ENCODE measurements around the gene YDJC. TPM values are rescaled to one million over a fixed set of nuclear protein-coding genes. Genes with fewer than 3 reads are reported as not detected.
"Not testable (repeated sequence)": the region's sequence is repeated elsewhere in the genome, so short reads cannot be mapped to it uniquely, and the experiment has no call there.

YDJC gene
- total and polyA plus RNA-seq, 2 experiments from 2014 or later = 53.3 to 83.7 TPM

DNA sequence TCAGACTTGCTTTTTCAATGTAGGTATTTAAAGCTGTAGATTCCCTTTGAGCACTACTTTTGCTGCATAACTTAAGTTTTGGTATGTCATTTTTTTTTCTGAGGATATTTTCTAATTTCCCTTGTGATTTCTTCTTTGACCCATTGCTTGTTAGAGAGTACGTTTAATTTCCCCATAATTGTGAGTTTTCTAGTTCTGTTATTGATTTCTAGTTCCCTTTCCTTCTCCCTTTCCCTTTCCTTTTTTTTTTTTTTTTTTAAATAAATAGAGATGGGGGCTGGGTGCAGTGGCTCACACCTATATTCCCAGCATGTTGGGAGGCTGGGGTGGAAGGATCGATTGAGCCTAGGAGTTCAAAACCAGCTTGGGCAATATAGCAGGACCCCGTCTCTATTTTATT, 31.5 kb downstream of the YDJC start:
- no peaks in the 10 kb centered on the region for H3K4me1 ChIP-seq (ENCODE audit: insufficient read depth)
- H4K20me1 ChIP-seq (replicated peaks; ENCODE audit: insufficient read depth) = peaks cover 80% of the 10 kb centered on the region
- peaks cover 100% of the 10 kb centered on the region for H3K79me2 ChIP-seq (replicated peaks; ENCODE audit: insufficient read depth)
- DNase-seq (ENCODE audit: low spot score) (no peak), ATAC-seq (no peak)
- H3K27me3 ChIP-seq (ENCODE audit: insufficient read depth) = no peaks in the 10 kb centered on the region
- H3K36me3 ChIP-seq (ENCODE audit: insufficient read depth) = peaks cover 16% of the 10 kb centered on the region
- H3K4me2 ChIP-seq = no peak overlapping the region
- H2AFZ ChIP-seq = no peak overlapping the region
- H3K9me3 Mint-ChIP-seq = no peaks in the 10 kb centered on the region; the same call in 2 of the 3 replicates
- H3K27me3 Mint-ChIP-seq (ENCODE audit: insufficient read depth, low read depth, poor library complexity) = peaks cover under 1% of the 10 kb centered on the region
- H3K4me3 ChIP-seq = no peak overlapping the region
- no peaks in the 10 kb centered on the region for H3K9me2 ChIP-seq (ENCODE audit: insufficient read depth)
- no peak overlapping the region for H3K27ac Mint-ChIP-seq
- peaks cover 49% of the 10 kb centered on the region for H3K36me3 Mint-ChIP-seq (ENCODE audit: low read depth)
- H3F3A ChIP-seq (replicated peaks; ENCODE audit: low read depth) = peaks cover 3% of the 10 kb centered on the region; the same call in 1 of the 2 replicates
- H3K4me1 Mint-ChIP-seq = peaks cover 13% of the 10 kb centered on the region
- TF ChIP-seq ZNF114 (CRISPR knock-in tag; IDR thresholded peaks at IDR 0.05) = no peak
- no peak for TF ChIP-seq EZH2phosphoT487 (IDR thresholded peaks at IDR 0.05; ENCODE audit: unreplicated experiment)
- no peak for TF ChIP-seq CTCF (conservative IDR thresholded peaks at IDR 0.05; ENCODE audit: low read depth in 2 of 2)
- H3K27ac ChIP-seq (ENCODE audit: low read depth) = no peak overlapping the region
- no peak overlapping the region for H3K4me3 Mint-ChIP-seq

DNA sequence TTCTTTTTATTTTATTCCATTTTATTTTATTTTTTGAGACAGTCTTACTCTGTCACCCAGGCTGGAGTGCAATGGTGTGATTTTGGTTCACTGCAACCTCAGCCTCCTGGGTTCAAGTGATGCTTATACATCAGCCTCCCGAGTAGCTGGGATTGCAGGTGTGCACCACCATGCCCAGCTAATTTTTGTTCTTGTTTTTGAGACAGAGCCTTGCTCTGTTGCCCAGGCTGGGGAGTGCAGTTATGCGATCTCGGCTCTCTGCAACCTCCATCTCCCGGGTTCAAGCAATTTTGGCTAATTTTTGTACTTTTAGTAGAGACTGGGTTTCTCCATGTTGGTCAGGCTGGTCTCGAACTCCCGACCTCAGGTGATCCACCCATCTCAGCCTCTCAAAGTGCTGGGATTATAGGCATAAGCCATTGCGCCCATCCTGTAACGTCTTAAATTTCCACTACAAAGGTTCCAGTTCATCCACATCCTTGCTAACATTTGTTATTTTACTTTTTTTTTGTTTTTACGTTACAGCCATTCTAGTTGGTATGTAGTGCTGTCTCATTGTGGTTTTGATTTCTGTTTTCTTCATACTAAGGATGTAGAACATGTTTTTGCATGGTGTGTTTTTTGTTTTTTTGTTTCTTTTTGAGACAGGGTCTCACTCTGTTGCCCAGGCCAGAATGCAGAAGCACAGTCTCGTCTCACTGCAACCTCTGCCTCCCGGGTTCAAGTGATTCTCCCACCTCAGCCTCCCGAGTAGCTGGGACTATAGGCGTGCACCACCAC, 33.3 kb downstream of the YDJC start:
- not testable (repeated sequence) for ATAC-seq; H3K27ac Mint-ChIP-seq; H3K4me1 Mint-ChIP-seq; H3K4me2 ChIP-seq; H2AFZ ChIP-seq; H3K27me3 Mint-ChIP-seq (ENCODE audit: insufficient read depth, low read depth, poor library complexity); H3K27ac ChIP-seq (ENCODE audit: low read depth); DNase-seq (ENCODE audit: low spot score); H3K4me3 ChIP-seq; H3K9me2 ChIP-seq (ENCODE audit: insufficient read depth); H3K9me3 Mint-ChIP-seq; H3K4me3 Mint-ChIP-seq; H3F3A ChIP-seq (replicated peaks; ENCODE audit: low read depth); H3K4me1 ChIP-seq (ENCODE audit: insufficient read depth); H3K27me3 ChIP-seq (ENCODE audit: insufficient read depth)
- H3K36me3 ChIP-seq (ENCODE audit: insufficient read depth) = peaks cover 16% of the 10 kb centered on the region
- peaks cover 100% of the 10 kb centered on the region for H3K79me2 ChIP-seq (replicated peaks; ENCODE audit: insufficient read depth)
- peaks cover 55% of the 10 kb centered on the region for H3K36me3 Mint-ChIP-seq (ENCODE audit: low read depth)
- peaks cover 94% of the 10 kb centered on the region for H4K20me1 ChIP-seq (replicated peaks; ENCODE audit: insufficient read depth)

DNA sequence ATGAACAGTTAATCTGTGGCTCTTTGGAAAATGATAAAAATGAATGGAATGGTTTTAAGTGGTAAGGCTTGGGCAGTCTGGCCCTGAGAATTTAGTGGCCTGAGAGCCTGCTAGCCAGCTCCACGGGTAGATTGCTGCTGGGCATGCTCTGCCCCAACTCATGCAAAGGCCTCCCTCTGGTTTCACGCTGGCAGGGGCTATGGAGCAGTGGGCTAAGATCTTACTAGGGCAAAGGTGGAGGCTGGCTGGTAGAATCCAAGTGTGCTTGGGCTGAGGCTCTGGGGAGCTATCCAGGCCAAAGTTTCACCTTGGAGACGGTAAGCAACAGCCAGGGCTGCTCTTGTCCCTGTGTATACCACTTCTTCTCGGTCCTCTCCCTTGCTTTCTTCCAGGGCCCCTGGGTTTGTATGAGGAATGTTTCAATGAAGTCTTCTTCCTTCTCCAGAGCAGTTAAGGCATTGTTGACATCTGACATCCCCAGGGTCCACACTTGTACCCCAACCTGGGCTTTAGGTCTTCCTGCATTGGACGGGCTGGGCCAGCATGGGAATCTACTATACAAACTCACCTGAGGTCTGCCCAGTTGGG, 34.9 kb downstream of the YDJC start:
- Histone ChIP-seq H3K27ac (ENCODE audit: low read depth) (no peak overlapping the region), H3K9me2 (ENCODE audit: insufficient read depth) (no peaks in the 10 kb centered on the region), H3K36me3 (ENCODE audit: insufficient read depth) (peaks cover 16% of the 10 kb centered on the region), H4K20me1 (replicated peaks; ENCODE audit: insufficient read depth) (peaks cover 95% of the 10 kb centered on the region), H3K27me3 (ENCODE audit: insufficient read depth) (no peaks in the 10 kb centered on the region), H3K4me1 (ENCODE audit: insufficient read depth) (no peaks in the 10 kb centered on the region; the same call in 1 of the 2 replicates), H3K4me3 (no peak overlapping the region), H2AFZ (no peak overlapping the region), H3K4me2 (no peak overlapping the region), H3F3A (replicated peaks; ENCODE audit: low read depth) (peaks cover 4% of the 10 kb centered on the region; the same call in 1 of the 2 replicates), H3K79me2 (replicated peaks; ENCODE audit: insufficient read depth) (peaks cover 100% of the 10 kb centered on the region)
- H3K36me3 Mint-ChIP-seq (ENCODE audit: low read depth) = peaks cover 55% of the 10 kb centered on the region
- H3K4me3 Mint-ChIP-seq = no peak overlapping the region
- H3K27me3 Mint-ChIP-seq (ENCODE audit: insufficient read depth, low read depth, poor library complexity) = peaks cover 11% of the 10 kb centered on the region
- H3K27ac Mint-ChIP-seq = peak overlapping the region; percentile 27; the same call in 1 of the 2 replicates
- no peak for ATAC-seq
- H3K4me1 Mint-ChIP-seq = peaks cover 16% of the 10 kb centered on the region
- no peaks in the 10 kb centered on the region; the same call in 2 of the 3 replicates for H3K9me3 Mint-ChIP-seq
- no peak for DNase-seq (ENCODE audit: low spot score)
- TF ChIP-seq ZNF114 (CRISPR knock-in tag; IDR thresholded peaks at IDR 0.05) (no peak), CREB1 (CRISPR knock-in tag; IDR thresholded peaks at IDR 0.05; ENCODE audit: low read depth) (no peak), ZNF462 (CRISPR knock-in tag; IDR thresholded peaks at IDR 0.05) (no peak)
